Gastroesophageal sphincter (tissue), 4 donors: Measurements from ENCODE around the gene ZBTB34. TPM values are rescaled to one million over a fixed set of nuclear protein-coding genes. Genes with fewer than 3 reads are reported as not detected.

Experiments used
- ATAC-seq: fragments of 150-250 bp; one replicate; pipeline ENCODE4 v1.9.1; 2016; ENCODE audit warnings: mild to moderate bottlenecking, moderate library complexity
- H3K27ac ChIP-seq, 4 donors: fragments of 200-600 bp; sonication (generic) in 3 of 4; 1 replicate in 3 of 4; 2 replicates in 1 of 4; pipeline ENCODE4 v1.5.1; 2016 to 2019
- H3K27me3 ChIP-seq: fragments of 200-600 bp; sonication (generic); one replicate; pipeline ENCODE4 v1.5.1; 2019
- H3K36me3 ChIP-seq, 2 donors: fragments of 200-600 bp; sonication (generic); one replicate each; pipeline ENCODE4 v1.5.1; 2019; ENCODE audit warnings: control low read depth in 1 of 2
- H3K4me1 ChIP-seq, 3 donors: fragments of 200-600 bp; sonication (generic); 1 replicate in 2 of 3; 2 replicates in 1 of 3; pipeline ENCODE4 v1.5.1; 2016 to 2019; ENCODE audit warnings: control low read depth in 2 of 3
- H3K4me3 ChIP-seq, 2 donors: fragments of 200-600 bp; sonication (generic); one replicate each; pipeline ENCODE4 v1.5.1; 2019; ENCODE audit warnings: mild to moderate bottlenecking in 1 of 2, moderate library complexity in 1 of 2
- H3K9me3 ChIP-seq, 3 donors: fragments of 200-600 bp; sonication (generic); one replicate each; pipeline ENCODE4 v1.5.1; 2017 to 2019; ENCODE audit warnings: control low read depth in 2 of 3
- CTCF ChIP-seq, 4 experiments: fragments of 200-600 bp in 2 of 4; fragments of 450-650 bp in 2 of 4; sonication (generic) in 1 of 4; IDR thresholded peaks; one replicate each; pipeline ENCODE4 v1.5.1; 2017 to 2019; ENCODE audit warnings: antibody characterized with exemption in 4 of 4, mild to moderate bottlenecking in 2 of 4, moderate library complexity in 2 of 4
- EP300 ChIP-seq: sonication (generic); formaldehyde crosslinking; IDR thresholded peaks from one replicate; pipeline ENCODE4 v1.6.1; 2017; ENCODE audit warnings: antibody characterized with exemption, mild to moderate bottlenecking
- POLR2A ChIP-seq, 2 donors: fragments of 450-650 bp; IDR thresholded peaks; one replicate each; pipeline ENCODE4 v1.6.1; 2017; ENCODE audit warnings: antibody characterized with exemption in 2 of 2, mild to moderate bottlenecking in 2 of 2, moderate library complexity in 1 of 2
- POLR2AphosphoS5 ChIP-seq: sonication (generic); formaldehyde crosslinking; IDR thresholded peaks from one replicate; pipeline ENCODE4 v1.6.1; 2017; ENCODE audit warnings: antibody characterized with exemption
- WGBS, 2 donors: methylation state at CpG; one replicate each; pipeline ENCODE4 v1.1.5; 2018; ENCODE audit warnings: low coverage in 1 of 2; 5-methylcytosine and 5-hydroxymethylcytosine counted together
- total RNA-seq, 4 donors: library from RNA; depleted of rRNA; stranded (reverse); fragments of >200 nt; gene quantifications; one replicate each; pipeline ENCODE4 v1.1.0, GENCODE V29; 2016

The ZBTB34 gene
- total RNA-seq, 4 donors from 2014 or later, result 11.0 to 14.2 (median 13.5) TPM

GRCh38 chr9:126874546-126875314, 14.3 kb downstream of the ZBTB34 start:
- Histone ChIP-seq H3K27me3 (no peaks in the 10 kb centered on the region), H3K4me1 (peaks cover 0 to 7% (median 0%) of the 10 kb centered on the region in 3 donors), H3K36me3 (peaks cover 0 to 10% of the 10 kb centered on the region in 2 donors), H3K4me3 (no peak overlapping the region), H3K9me3 (no peaks in the 10 kb centered on the region), H3K27ac (no peak overlapping the region)
- TF ChIP-seq EP300, result no peak
- TF ChIP-seq CTCF (IDR thresholded peaks at IDR 0.05), result no peak
- no peak for TF ChIP-seq POLR2AphosphoS5
- TF ChIP-seq POLR2A (IDR thresholded peaks at IDR 0.05), result no peak
- 75 to 82% methylated on average over 7 to 9 of the region's 9 CpGs for WGBS, 2 donors
- no peak for ATAC-seq

- Histone ChIP-seq H3K9me3 (no peaks in the 10 kb centered on the region), H3K4me1 (peaks cover 0 to 7% (median 0%) of the 10 kb centered on the region in 3 donors), H3K36me3 (peaks cover 0 to 22% of the 10 kb centered on the region in 2 donors), H3K27ac (no peak overlapping the region), H3K4me3 (no peak overlapping the region), H3K27me3 (no peaks in the 10 kb centered on the region)
- no peak for ATAC-seq
- no peak for TF ChIP-seq CTCF (IDR thresholded peaks at IDR 0.05)
- TF ChIP-seq POLR2A (IDR thresholded peaks at IDR 0.05), result no peak
- no peak for TF ChIP-seq POLR2AphosphoS5
- TF ChIP-seq EP300, result no peak
- 80 to 87% methylated on average over 3 of the region's 4 CpGs for WGBS, 2 donors
These were observed 15.5 kb downstream of the ZBTB34 start for GRCh38 chr9:126875756-126876510.

DNA sequence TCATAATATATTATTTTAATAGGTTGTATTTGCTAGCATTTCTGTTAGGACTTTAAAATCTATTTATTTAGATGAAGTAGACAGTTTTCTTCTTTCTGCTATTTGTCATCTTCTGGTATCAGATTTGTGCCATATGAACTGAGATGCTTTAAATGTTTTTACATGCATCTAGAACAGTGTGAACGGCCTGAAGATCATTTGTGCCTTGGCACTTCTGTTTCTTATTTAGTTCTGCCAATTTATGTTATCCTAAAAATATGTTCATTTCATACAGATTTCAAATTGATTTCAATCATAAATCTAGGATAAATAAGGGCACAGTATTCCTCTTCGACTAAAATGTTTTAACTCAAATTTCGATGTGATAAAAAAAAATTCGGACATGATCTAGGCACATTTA, 16.1 kb downstream of the ZBTB34 start:
- no peak overlapping the region for H3K4me3 ChIP-seq
- no peak for TF ChIP-seq EP300
- TF ChIP-seq POLR2A (IDR thresholded peaks at IDR 0.05), result no peak
- TF ChIP-seq POLR2AphosphoS5, result no peak
- TF ChIP-seq CTCF (IDR thresholded peaks at IDR 0.05), result no peak
- H3K4me1 ChIP-seq, result peaks cover 0 to 7% (median 0%) of the 10 kb centered on the region in 3 donors
- H3K9me3 ChIP-seq, result no peaks in the 10 kb centered on the region
- H3K27ac ChIP-seq, result no peak overlapping the region
- no peak for ATAC-seq
- WGBS, 2 donors, result 59 to 71% methylated on average over 4 of the region's 4 CpGs
- H3K27me3 ChIP-seq, result no peaks in the 10 kb centered on the region
- H3K36me3 ChIP-seq, result peaks cover 0 to 24% of the 10 kb centered on the region in 2 donors

DNA sequence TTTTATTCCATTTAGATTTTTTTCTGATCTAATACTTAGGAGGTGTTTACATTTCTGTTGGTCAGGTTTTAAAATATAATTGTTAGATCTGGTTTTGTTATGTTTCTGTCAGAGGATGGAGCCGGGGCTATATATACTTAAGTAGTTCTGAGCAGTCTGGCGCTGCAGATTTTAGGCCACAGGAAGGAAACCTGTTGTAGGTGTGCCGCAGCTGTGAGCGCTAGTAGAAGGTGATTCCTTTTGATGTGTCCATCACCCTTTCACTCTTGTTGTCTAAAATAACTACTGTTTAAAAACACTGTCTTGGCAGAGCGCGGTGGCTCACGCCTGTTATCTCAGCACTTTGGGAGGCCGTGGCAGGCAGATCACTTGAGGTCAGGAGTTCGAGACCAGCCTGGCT, 17.0 kb downstream of the ZBTB34 start:
- Histone ChIP-seq H3K4me3 (no peak overlapping the region), H3K27me3 (no peaks in the 10 kb centered on the region), H3K9me3 (no peaks in the 10 kb centered on the region), H3K36me3 (peaks cover 0 to 29% of the 10 kb centered on the region in 2 donors), H3K4me1 (peaks cover 0 to 7% (median 0%) of the 10 kb centered on the region in 3 donors), H3K27ac (no peak overlapping the region)
- no peak for ATAC-seq
- TF ChIP-seq CTCF (IDR thresholded peaks at IDR 0.05) (no peak), POLR2A (IDR thresholded peaks at IDR 0.05) (no peak), EP300 (no peak)
- 90 to 94% methylated on average over 7 to 8 of the region's 9 CpGs for WGBS, 2 donors
